Testis (tissue), 2 donors: ENCODE results near the gene NXT1.

Source experiments
- POLR2A ChIP-seq: fragments of 450-650 bp; IDR thresholded peaks from one replicate; pipeline ENCODE4 v1.6.1; 2017; ENCODE audit warnings: antibody characterized with exemption, mild to moderate bottlenecking, moderate library complexity
- TF ChIP-seq, protein P1 (sequence below), 3 experiments: fragments of 450-650 bp in 2 of 3; fragments of 200-600 bp in 1 of 3; sonication (generic) in 1 of 3; IDR thresholded peaks; one replicate each; pipeline ENCODE4 v1.5.1; 2016 to 2019; ENCODE audit warnings: antibody characterized with exemption in 3 of 3, mild to moderate bottlenecking in 2 of 3, moderate library complexity in 1 of 3

DNA sequence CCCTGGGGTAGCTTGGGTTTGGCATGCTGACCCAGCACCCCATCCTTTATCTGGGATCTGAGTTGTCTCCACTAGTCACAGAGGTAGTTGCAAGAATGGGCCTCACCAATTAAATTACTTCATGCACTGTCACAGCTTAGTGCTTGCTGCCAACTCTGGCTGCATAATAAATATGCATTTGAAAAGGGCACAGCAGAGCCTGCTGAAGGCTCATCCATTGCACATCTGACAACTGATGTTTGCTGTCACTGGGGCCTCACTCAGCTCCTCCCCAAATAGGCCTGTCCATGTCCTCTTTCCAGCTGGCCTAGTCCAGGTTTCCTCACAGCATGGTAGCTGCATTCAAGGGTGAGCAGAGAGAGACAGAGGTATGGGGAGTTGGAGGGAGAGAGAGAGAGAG lies 13.3 kb upstream of the NXT1 start:
- TF ChIP-seq, protein P1, sequence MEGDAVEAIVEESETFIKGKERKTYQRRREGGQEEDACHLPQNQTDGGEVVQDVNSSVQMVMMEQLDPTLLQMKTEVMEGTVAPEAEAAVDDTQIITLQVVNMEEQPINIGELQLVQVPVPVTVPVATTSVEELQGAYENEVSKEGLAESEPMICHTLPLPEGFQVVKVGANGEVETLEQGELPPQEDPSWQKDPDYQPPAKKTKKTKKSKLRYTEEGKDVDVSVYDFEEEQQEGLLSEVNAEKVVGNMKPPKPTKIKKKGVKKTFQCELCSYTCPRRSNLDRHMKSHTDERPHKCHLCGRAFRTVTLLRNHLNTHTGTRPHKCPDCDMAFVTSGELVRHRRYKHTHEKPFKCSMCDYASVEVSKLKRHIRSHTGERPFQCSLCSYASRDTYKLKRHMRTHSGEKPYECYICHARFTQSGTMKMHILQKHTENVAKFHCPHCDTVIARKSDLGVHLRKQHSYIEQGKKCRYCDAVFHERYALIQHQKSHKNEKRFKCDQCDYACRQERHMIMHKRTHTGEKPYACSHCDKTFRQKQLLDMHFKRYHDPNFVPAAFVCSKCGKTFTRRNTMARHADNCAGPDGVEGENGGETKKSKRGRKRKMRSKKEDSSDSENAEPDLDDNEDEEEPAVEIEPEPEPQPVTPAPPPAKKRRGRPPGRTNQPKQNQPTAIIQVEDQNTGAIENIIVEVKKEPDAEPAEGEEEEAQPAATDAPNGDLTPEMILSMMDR (IDR thresholded peaks at IDR 0.05): no peak
- TF ChIP-seq POLR2A: no peak
